Measurements from ENCODE around the gene PLXNA2. TPM values are rescaled to one million over a fixed set of nuclear protein-coding genes. Genes with fewer than 3 reads are reported as not detected.

PLXNA2 gene
- total RNA-seq, 1 donor from 2014 or later = 0.82 TPM

DNA sequence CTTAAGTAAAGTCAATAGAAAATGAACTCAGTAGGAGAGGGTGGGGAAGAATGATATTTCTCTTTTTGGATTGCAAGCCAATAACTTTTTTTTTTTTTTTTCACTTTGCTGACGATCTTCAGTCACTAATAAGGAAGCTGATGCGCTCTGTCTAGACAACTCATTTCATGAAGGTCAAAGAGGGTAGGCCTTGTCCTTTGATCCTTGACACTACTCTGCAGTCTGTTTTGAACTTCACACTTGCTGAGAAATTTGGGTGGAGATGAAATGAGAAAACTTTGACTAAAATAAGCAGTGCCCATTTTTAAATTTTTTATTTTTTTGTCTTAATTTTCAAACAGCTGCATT, 20.9 kb upstream of the PLXNA2 start:
- POLR2A ChIA-PET = no interaction called here
- Mint-ChIP-seq H3K4me3 (no peak overlapping the region), H3K27me3 (peaks cover 41% of the 10 kb centered on the region), H3K4me1 (no peaks in the 10 kb centered on the region), H3K27ac (no peak overlapping the region), H3K9me3 (no peaks in the 10 kb centered on the region), H3K36me3 (ENCODE audit: low read depth) (no peaks in the 10 kb centered on the region)
- intact Hi-C loops (cut with micrococcal nuclease) = no loop called here
- CTCF ChIA-PET = no interaction called here
- no peak for DNase-seq
- TF ChIP-seq, protein P1, sequence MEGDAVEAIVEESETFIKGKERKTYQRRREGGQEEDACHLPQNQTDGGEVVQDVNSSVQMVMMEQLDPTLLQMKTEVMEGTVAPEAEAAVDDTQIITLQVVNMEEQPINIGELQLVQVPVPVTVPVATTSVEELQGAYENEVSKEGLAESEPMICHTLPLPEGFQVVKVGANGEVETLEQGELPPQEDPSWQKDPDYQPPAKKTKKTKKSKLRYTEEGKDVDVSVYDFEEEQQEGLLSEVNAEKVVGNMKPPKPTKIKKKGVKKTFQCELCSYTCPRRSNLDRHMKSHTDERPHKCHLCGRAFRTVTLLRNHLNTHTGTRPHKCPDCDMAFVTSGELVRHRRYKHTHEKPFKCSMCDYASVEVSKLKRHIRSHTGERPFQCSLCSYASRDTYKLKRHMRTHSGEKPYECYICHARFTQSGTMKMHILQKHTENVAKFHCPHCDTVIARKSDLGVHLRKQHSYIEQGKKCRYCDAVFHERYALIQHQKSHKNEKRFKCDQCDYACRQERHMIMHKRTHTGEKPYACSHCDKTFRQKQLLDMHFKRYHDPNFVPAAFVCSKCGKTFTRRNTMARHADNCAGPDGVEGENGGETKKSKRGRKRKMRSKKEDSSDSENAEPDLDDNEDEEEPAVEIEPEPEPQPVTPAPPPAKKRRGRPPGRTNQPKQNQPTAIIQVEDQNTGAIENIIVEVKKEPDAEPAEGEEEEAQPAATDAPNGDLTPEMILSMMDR (IDR thresholded peaks at IDR 0.05) = no peak
- ATAC-seq (ENCODE audit: low read depth) = no peak

DNA sequence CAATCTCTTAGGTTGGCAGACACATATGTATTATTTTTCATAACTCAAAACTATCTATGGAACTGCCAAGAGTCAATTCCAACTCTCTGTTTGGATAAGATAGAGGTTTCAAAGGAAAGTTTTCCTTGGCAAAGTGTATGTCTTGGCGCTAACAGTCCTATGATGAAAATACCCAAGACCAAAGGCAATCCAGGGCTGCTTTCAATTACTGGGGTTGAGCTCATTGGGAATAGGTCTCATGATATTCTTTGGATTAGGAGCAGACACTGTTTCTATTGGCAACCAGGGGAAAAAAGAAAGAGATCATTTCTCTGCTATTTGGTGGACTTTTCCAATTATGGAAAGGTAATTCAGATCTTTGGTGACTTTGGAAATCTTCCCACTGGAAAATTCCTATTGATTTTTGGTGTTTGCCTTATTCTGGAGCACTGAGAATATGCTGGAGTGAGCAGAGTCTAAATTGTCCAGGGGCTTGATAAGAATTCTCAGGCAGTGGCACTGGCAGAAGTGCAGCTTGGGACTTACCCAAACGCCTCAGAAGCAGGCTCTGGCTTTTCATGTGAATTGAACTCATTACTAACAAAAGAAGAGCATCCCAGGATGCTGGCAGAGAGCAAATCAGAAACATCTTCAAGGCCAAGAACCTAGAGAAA, 20.4 kb upstream of the PLXNA2 start:
- POLR2A ChIA-PET = no interaction called here
- Mint-ChIP-seq H3K27me3 (peaks cover 38% of the 10 kb centered on the region), H3K4me1 (no peaks in the 10 kb centered on the region), H3K36me3 (ENCODE audit: low read depth) (no peaks in the 10 kb centered on the region), H3K27ac (no peak overlapping the region), H3K4me3 (no peak overlapping the region), H3K9me3 (no peaks in the 10 kb centered on the region)
- ATAC-seq (ENCODE audit: low read depth) (no peak), DNase-seq (no peak)
- CTCF ChIA-PET = no interaction called here
- intact Hi-C loops (cut with micrococcal nuclease) = no loop called here
- TF ChIP-seq, protein P1 (IDR thresholded peaks at IDR 0.05) = no peak

DNA sequence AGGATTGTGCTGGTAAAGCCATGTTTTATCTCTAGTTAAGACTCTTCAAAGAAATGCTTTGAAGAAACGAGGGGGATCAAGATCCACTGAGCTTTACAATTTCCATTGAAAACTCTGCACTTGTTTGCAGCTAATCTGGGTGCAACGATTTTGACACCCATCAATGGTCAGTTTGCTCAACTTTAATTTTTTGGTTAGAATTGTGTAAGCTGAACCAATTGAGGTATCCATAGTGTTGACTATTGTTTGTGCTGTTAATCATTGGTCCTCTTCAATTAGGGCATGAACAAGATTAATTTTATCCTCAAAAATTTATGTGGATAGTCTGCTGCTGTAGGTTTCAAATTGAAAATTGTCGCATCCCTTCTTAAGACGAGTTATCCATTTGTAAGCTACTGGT, 17.7 kb upstream of the PLXNA2 start:
- CTCF ChIA-PET = no interaction called here
- H3K27me3 Mint-ChIP-seq = peaks cover 22% of the 10 kb centered on the region

DNA sequence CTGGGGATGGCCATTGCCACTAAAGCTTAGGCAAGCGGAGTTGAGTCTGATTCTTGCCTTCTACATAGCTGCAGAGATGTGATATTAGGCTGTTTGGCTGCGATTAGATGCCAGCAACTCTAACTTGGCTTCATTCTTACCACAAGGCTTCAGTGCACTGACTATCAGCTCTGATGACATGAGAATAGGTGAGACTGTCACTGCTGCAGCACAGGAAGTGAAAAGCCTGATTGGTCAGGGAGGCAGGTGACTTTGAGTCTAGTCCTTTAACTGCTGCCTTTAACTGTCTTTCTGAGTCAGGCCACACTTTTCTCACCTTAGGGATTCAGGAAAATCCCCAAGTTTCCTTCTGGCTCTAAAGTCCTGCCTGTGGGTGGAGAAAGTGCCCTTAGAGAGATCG, 14.1 kb upstream of the PLXNA2 start:
- Mint-ChIP-seq H3K27ac (no peak overlapping the region), H3K4me1 (no peaks in the 10 kb centered on the region), H3K9me3 (no peaks in the 10 kb centered on the region), H3K27me3 (peaks cover 25% of the 10 kb centered on the region), H3K36me3 (ENCODE audit: low read depth) (no peaks in the 10 kb centered on the region), H3K4me3 (no peak overlapping the region)
- POLR2A ChIA-PET = no interaction called here
- CTCF ChIA-PET = no interaction called here
- intact Hi-C loops (cut with micrococcal nuclease) = no loop called here
- TF ChIP-seq, protein P1 (IDR thresholded peaks at IDR 0.05) = no peak
- no peak for DNase-seq
- no peak for ATAC-seq (ENCODE audit: low read depth)

More for the DNA sequence above, 17.7 kb upstream of the PLXNA2 start:
- ATAC-seq (ENCODE audit: low read depth) (no peak), DNase-seq (no peak)
- H3K4me1 Mint-ChIP-seq = no peaks in the 10 kb centered on the region
- H3K27ac Mint-ChIP-seq = no peak overlapping the region
- TF ChIP-seq, protein P1 (IDR thresholded peaks at IDR 0.05) = no peak
- no peak overlapping the region for H3K4me3 Mint-ChIP-seq
- no peaks in the 10 kb centered on the region for H3K9me3 Mint-ChIP-seq
- intact Hi-C loops (cut with micrococcal nuclease) = no loop called here
- POLR2A ChIA-PET = no interaction called here
- no peaks in the 10 kb centered on the region for H3K36me3 Mint-ChIP-seq (ENCODE audit: low read depth)

DNA sequence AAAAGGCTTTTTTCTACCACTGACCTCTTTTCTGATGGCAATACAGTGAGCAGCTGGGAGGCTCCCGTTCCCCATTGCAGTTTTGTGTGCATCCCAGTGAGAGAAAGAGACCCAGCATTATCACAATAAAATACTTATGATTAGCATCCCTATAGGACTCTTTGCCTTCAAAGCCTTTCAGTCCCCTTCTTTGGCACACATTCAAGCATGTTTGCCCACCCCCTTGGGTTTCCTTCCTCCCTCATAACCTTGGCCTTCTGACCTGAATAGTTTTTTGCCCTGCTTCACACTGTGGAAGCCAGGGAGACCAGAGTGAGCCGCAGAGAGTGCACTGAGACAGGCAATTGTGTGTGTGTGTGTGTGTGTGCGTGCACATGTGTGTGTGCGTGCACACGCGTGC, 13.2 kb upstream of the PLXNA2 start:
- DNase-seq = no peak
- TF ChIP-seq, protein P1 (IDR thresholded peaks at IDR 0.05) = no peak
- Mint-ChIP-seq H3K27ac (no peak overlapping the region), H3K4me3 (no peak overlapping the region), H3K36me3 (ENCODE audit: low read depth) (no peaks in the 10 kb centered on the region), H3K9me3 (no peaks in the 10 kb centered on the region), H3K27me3 (peaks cover 27% of the 10 kb centered on the region), H3K4me1 (no peaks in the 10 kb centered on the region)
- no peak for ATAC-seq (ENCODE audit: low read depth)
- ChIA-PET CTCF (no interaction called here), POLR2A (no interaction called here)
- intact Hi-C loops (cut with micrococcal nuclease) = no loop called here

Measured in activated B cell treated with CpG ODN at 0.5 μM for 24 hours (primary cell).